ENCODE results near the gene CASS4. TPM values are rescaled to one million over a fixed set of nuclear protein-coding genes. Genes with fewer than 3 reads are reported as not detected.
A peak's percentile ranks its signal among the peaks of the same experiment; 100 is the strongest.

CASS4 gene
- total RNA-seq, 1 experiment from 2014 or later: not detected

GRCh38 chr20:56368351-56369134 lies 43.5 kb upstream of the CASS4 start:
- Histone ChIP-seq H3T11ph (ENCODE audit: low read length) (no peak overlapping the region), H3K27me3 (ENCODE audit: insufficient read depth, low read length) (no peaks in the 10 kb centered on the region), H3K79me1 (ENCODE audit: insufficient read depth, low read depth, low read length, poor library complexity, severe bottlenecking) (no peaks in the 10 kb centered on the region), H3K4ac (ENCODE audit: low read depth, low read length) (no peak overlapping the region), H4K5ac (ENCODE audit: insufficient read length, low read depth, low read length) (no peak overlapping the region), H3K9me3 (ENCODE audit: control insufficient read depth, low read depth, low read length) (no peaks in the 10 kb centered on the region), H4K8ac (replicated peaks; ENCODE audit: insufficient read length, low read depth, low read length) (no peak overlapping the region), H3K23ac (ENCODE audit: insufficient read length, low read depth, low read length) (no peak overlapping the region), H3K18ac (ENCODE audit: insufficient read length, low read depth, low read length) (no peak overlapping the region), H4K20me1 (ENCODE audit: control insufficient read depth, insufficient read depth, insufficient read length) (no peaks in the 10 kb centered on the region), H2BK20ac (ENCODE audit: low read depth, low read length, poor library complexity, severe bottlenecking) (no peak overlapping the region), H3K4me1 (ENCODE audit: insufficient read depth, low read length) (no peaks in the 10 kb centered on the region), H2AFZ (ENCODE audit: low read length) (no peak overlapping the region), H2BK15ac (ENCODE audit: low read depth, low read length) (no peak overlapping the region), H3K79me2 (ENCODE audit: insufficient read depth, low read length) (peaks cover 1% of the 10 kb centered on the region; the same call in 1 of the 2 replicates), H3K4me2 (ENCODE audit: insufficient read depth, insufficient read length, low read length) (no peak overlapping the region), H3K23me2 (ENCODE audit: insufficient read length, low read depth, low read length, poor library complexity, severe bottlenecking) (no peaks in the 10 kb centered on the region), H2AK5ac (ENCODE audit: insufficient read length, low read length) (no peak overlapping the region), H2BK120ac (ENCODE audit: low read depth, low read length, poor library complexity, severe bottlenecking) (no peak overlapping the region), H3K56ac (ENCODE audit: insufficient read length, low read depth, low read length) (no peak overlapping the region), H2BK12ac (ENCODE audit: insufficient read length, low read depth, low read length) (no peak overlapping the region), H3K9ac (ENCODE audit: extremely low read depth, insufficient read length, low read length) (no peak overlapping the region), H2BK5ac (ENCODE audit: insufficient read length, low read length) (no peak overlapping the region), H4K91ac (ENCODE audit: insufficient read length, low read depth, low read length) (no peak overlapping the region), H3K27ac (ENCODE audit: insufficient read length, low read depth, low read length) (no peak overlapping the region), H3K14ac (ENCODE audit: insufficient read depth, low read length) (no peak overlapping the region)
- no peak for DNase-seq
- Mint-ChIP-seq H3K36me3 (ENCODE audit: insufficient read depth in 1 of 3, low read depth in 3 of 3) (peaks cover 20 to 68% (median 36%) of the 10 kb centered on the region in 3 experiments), H3K4me3 (no peak overlapping the region), H3K27me3 (ENCODE audit: low read depth) (no peaks in the 10 kb centered on the region), H3K9me3 (no peaks in the 10 kb centered on the region), H3K4me1 (no peaks in the 10 kb centered on the region), H3K27ac (peak overlapping the region in 2 of 3 experiments; percentile 53 to 87; a peak in 3 of 7 replicates)
- no CpG with 5 or more reads among the region's 6 CpGs for WGBS (ENCODE audit: extremely low coverage, insufficient read length, low lambda C conversion rate)
- no peak for TF ChIP-seq CTCF (conservative IDR thresholded peaks at IDR 0.05)
